HepG2 (cell line): ENCODE data around the gene RTKN2.

Experiments
- CTCF ChIP-seq: sonication (generic); formaldehyde crosslinking; IDR thresholded peaks from 2 replicates; pipeline ENCODE4 v1.5.0; 2020; ENCODE audit warnings: mild to moderate bottlenecking, missing genetic modification reagents, moderate library complexity
- EZH2 ChIP-seq: conservative IDR thresholded peaks from 2 replicates; pipeline ENCODE4 v1.6.1; 2012; ENCODE audit warnings: mild to moderate bottlenecking, low read depth, low read length, moderate library complexity
- HDAC2 ChIP-seq: sonication (generic); formaldehyde crosslinking; IDR thresholded peaks from 2 replicates; pipeline ENCODE4 v1.4.0; 2020; ENCODE audit warnings: missing genetic modification reagents
- MXD3 ChIP-seq: IDR thresholded peaks from 2 replicates; pipeline ENCODE4 v1.6.1; 2016; ENCODE audit warnings: mild to moderate bottlenecking, missing biosample characterization, missing genetic modification reagents
- MYC ChIP-seq: sonication (generic); formaldehyde crosslinking; IDR thresholded peaks from 2 replicates; pipeline ENCODE4 v1.9.0; 2021; ENCODE audit warnings: missing genetic modification reagents, borderline replicate concordance
- PCBP1 ChIP-seq: fragments of 200-400 bp; formaldehyde crosslinking; IDR thresholded peaks from 2 replicates; pipeline ENCODE4 v1.6.1; 2017; ENCODE audit warnings: mild to moderate bottlenecking, low read depth, low read length, borderline replicate concordance
- TRIM24 ChIP-seq: sonication (generic); formaldehyde crosslinking; IDR thresholded peaks from 2 replicates; pipeline ENCODE4 v1.8.0; 2022; ENCODE audit warnings: mild to moderate bottlenecking, missing genetic modification reagents

GRCh38 chr10:62317257-62317656 lies 48.6 kb upstream of the RTKN2 start:
- TF ChIP-seq MYC (CRISPR knock-in tag): no peak
- TF ChIP-seq EZH2: no peak
- TF ChIP-seq HDAC2 (CRISPR knock-in tag): no peak
- no peak for TF ChIP-seq TRIM24
- no peak for TF ChIP-seq CTCF (CRISPR knock-in tag)
- TF ChIP-seq PCBP1: no peak
- TF ChIP-seq MXD3: no peak
